ENCODE results near the gene MOB4.
"Not testable (repeated sequence)": the region's sequence is repeated elsewhere in the genome, so short reads cannot be mapped to it uniquely, and the experiment has no call there.

MOB4 gene

GRCh38 chr2:197515739-197516392, at the start of gene MOB4:
Gene MOB4 (plus strand): TSS chr2:197516066. CDS start chr2:197516087, 21 bp downstream.
- ATAC-seq = peak; percentile 94

DNA sequence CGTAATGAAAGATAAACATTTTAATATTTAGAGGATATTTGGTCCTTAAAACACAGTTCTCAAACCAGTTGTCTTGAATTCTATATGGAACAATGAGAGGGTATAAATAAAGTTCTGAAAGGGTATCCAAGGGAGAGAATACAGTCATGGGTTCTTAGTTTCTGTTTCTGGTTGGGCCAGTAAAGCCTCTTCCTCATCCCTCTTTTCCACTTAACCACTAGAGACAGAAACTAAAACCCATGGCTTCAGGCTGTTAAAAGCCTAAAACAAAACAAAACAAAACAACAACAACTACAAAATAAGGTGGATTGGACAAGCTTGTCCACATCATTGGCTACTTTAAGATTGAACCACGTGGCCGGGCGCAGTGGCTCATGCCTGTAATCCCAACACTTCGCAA, 43.7 kb upstream of the MOB4 start:
- no peak for ATAC-seq

- no peak for ATAC-seq
Observed at GRCh38 chr2:197477797-197478196, 38.1 kb upstream of the MOB4 start.

- no peak for ATAC-seq
Observed at GRCh38 chr2:197480165-197481036, 35.5 kb upstream of the MOB4 start.

DNA sequence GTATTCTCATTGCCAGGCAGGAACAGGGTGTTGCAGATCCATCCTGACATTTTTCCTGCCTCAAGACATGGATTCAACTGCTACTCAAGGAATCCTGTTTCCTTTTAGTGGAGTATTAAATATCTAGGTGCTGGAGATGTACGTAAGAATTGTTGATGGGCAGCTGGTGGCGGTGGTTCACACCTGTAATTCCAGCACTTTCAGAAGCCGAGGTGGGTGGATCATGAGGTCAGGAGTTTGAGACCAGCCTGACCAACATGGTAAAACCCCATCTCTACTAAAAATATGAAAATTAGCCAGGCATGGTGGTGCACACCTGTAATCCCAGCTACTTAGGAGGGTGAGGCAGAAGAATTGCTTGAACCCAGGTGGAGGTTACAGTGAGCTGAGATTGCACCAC, 31.6 kb upstream of the MOB4 start:
- ATAC-seq = not testable (repeated sequence)

DNA sequence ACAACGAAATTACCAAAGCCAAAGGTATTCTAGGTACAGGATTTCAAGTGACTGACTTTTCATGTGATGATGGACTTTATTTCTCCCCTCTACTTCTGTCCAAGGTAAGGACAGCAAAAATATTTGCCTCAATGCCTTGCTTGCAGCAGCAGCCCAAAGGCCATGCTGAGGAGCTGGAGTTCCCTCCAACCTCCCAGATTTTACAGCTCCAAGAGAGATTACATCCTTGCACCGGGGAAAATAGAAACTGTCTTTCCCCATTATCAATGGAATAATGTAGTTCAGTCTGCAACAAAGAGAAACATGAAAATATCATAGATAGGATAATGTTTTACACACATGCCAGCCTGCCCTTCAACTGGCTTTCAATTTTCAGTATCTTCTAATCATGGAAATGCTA, 29.7 kb upstream of the MOB4 start:
- no peak for ATAC-seq

DNA sequence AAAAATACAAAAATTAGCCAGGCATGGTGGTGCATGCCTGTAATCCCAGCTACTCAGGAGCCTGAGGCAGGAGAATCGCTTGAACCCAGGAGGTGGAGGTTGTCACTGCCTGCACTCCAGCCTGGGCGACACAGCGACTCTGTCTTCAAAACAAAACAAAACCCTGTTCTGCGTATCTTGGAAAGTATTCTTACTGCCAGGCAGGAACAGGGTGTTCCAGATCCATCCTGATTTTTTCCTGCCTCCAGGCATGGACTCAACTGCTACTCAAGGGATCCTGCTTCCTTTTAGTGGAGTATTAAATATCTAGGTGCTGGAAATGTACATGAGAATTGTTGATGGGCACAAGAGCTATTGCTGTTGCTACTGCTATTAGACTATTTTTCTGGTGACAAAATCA, 28.5 kb upstream of the MOB4 start:
- ATAC-seq = no peak

- no peak for ATAC-seq
Observed at GRCh38 chr2:197495433-197496134, 20.3 kb upstream of the MOB4 start.

DNA sequence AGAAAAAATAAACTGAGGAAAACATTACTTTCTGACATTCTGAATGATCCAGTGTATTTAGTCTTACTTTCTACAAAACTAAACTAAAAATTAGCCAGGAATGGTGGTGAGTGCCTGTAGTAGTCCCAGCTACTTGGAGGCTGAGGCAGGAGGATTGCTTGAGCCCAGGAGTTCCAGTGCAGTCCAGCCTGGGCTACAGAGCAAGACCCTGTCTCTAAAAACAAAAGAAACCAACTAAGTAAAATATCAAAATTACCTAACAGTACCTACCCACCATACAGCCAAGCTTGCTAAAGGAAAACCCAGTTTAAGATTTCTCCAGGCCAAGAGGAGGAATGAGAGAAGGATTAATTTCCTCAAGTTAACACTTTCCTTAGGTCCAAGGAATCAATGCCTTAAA, 19.2 kb upstream of the MOB4 start:
- ATAC-seq = no peak

DNA sequence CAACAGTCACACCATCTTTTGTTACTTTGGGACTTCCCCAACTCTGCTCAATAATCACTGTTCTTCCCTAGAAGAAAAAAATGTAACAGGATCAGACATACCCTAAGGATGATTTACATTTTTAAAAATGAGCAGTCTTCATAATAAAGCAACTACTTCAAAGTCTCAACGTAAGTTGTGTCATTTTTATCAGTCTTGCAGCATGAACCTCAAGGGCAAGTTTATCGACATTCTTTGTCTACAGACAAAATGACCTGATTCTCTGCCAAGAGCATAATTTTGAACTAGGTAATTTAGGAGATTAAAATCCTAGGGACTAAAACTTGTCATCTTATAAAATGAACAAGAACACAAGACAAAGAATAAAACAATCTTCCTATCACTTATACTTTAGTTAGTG, 18.5 kb upstream of the MOB4 start:
- ATAC-seq = no peak

- no peak for ATAC-seq
Observed at GRCh38 chr2:197498235-197498936, 17.5 kb upstream of the MOB4 start.

- ATAC-seq = no peak
Observed at GRCh38 chr2:197498937-197499593, 16.8 kb upstream of the MOB4 start.

DNA sequence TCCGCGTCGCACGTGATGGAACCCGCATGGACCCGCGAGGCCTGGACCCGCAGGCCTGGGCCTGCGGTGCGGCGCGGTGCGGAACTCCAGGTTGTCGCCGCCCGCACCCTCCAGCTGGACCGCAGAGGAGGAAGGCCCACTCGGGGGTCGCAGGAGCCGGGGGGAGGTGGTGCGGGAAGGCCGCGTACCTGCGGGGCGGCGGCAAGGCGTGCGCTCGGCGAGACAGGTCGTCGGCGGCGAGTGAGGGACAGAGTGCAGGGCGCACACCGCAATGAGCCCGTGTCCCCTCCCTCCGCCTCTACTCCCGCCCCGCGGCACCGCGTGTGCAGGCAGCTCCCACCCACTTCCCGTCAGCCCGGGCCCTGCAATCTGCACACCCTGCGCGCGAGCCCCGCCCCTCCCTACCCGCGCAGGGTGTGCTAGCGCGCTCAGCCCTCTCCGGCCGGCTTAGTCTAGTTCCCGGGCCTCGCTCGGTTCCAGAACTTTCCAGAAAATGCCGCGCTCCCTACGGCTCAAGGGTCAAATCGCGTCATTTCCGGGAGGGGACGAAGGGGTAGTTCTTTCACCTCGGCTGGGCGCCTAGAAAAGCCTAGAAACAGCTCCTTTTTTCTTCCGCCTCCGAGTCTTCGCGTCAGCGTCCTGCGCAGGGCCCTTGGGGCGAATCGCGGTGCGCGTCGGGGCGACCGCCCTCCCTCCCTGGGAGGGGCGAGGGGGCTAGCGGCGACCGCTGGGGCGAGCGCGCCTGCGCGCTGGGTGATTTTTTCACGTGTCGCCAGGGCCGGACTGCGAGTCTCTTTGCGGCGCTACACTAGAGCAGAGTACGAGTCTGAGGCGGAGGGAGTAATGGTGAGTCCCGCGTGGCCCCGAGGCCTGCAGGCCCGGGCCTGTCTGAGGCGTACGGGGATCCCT, 16.0 kb upstream of the MOB4 start, which contains the start of the genes HSPD1 and HSPE1:
TSS of gene HSPD1 (minus strand) at position 247 of the 909 bp plus-strand sequence. CDS start 992 bp downstream, outside the sequence.
TSS of gene HSPE1 (plus strand) at position 786 of the 909 bp plus-strand sequence. CDS start at position 844, 58 bp downstream.
- ATAC-seq = peak; percentile 80 to 84

DNA sequence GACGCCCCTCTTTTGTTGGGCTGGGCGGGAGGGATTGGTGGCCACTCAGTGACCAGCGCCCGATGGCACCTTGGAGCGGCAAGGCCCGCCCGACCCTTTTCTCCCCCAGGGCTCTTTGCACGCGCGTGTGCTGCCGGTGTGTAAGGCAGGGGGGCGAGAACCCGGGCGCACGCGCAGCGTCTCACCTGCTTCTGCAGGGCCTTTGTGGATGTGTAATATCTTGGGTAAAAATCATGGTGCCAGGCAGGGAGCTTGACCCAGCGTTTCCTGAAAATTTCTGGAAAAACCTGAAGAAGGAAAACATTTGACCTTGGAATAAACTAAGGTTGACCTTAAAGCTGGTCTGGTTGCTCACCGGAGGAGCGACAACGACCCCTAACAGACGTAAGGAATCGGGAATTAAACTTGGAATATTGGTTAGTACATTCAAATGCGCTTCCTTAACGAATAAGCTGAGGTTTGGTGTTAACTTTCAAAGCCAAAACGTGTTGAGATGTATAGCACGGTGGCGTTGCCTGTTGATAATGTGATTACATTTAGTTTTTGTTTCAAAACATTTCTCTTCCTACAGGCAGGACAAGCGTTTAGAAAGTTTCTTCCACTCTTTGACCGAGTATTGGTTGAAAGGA, 15.2 kb upstream of the MOB4 start:
- peak; percentile 2 to 3 for ATAC-seq

DNA sequence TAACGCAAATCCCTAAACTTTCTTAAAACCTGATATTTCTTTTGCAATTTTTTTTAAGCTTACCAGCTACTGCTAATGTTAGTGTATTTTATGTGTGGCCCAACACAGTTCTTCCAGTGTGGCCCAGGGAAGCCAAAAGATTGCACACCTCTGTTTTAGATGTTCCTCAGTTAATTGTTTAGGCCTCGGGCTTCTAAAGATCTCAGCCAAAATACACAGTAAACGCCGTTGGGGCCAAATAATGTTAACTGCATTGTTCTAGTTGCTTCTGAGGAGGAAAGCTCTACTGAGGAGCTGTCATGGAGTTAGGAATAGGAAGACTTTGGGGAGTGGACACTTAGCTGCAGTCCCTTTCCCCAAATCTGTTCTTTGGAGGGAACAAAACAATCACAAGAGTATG, 13.7 kb upstream of the MOB4 start:
- no peak for ATAC-seq

- no peak for ATAC-seq
Observed at GRCh38 chr2:197502685-197503084, 13.2 kb upstream of the MOB4 start.

- no peak for ATAC-seq
Observed at GRCh38 chr2:197504000-197504399, 11.9 kb upstream of the MOB4 start.

GRCh38 chr2:197504512-197504911, 11.4 kb upstream of the MOB4 start:
- ATAC-seq = no peak

- no peak for ATAC-seq
Observed at GRCh38 chr2:197506658-197507057, 9.2 kb upstream of the MOB4 start.

DNA sequence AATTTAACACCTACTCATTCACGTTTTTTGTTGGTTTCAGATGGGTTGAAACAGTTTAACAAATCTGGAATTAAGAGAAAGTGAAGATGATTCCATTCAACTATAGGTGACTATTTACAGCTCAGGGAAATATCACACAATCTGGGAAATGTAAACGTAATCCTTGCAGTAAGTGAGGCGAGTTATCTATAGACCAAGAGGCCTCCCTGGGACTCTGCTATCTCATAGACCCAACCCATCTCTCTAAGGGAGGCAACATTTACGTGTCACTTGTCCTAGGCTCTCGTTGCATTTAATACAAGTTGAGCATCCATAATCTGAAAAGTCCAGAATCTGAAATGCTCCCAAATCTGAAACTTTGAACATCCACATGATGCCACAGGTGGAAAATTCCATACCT, 2.0 kb upstream of the MOB4 start:
- no peak for ATAC-seq

Data from activated CD4-positive, CD25-positive, alpha-beta regulatory T cell treated with anti-CD3 and anti-CD28 coated beads, Interleukin-2, amount 50 U/mL, for 24 hours (primary cell).